Parathyroid adenoma (tissue), 2 donors: Measurements from ENCODE around the gene PPP1R1A.

ENCODE experiments used
- H2AFZ ChIP-seq: fragments of 300-600 bp; sonication (generic); one replicate; pipeline ENCODE4 v1.7.0; 2017; ENCODE audit warnings: antibody characterized with exemption, mild to moderate bottlenecking
- H3K27ac ChIP-seq: fragments of 300-600 bp; sonication (generic); one replicate; pipeline ENCODE4 v1.7.0; 2017
- H3K27me3 ChIP-seq: fragments of 300-600 bp; sonication (generic); one replicate; pipeline ENCODE4 v1.7.0; 2017; ENCODE audit warnings: low read length; ENCODE audit not compliant: control insufficient read depth, insufficient read depth
- H3K36me3 ChIP-seq: fragments of 300-600 bp; sonication (generic); one replicate; pipeline ENCODE4 v1.7.0; 2017; ENCODE audit warnings: low read length; ENCODE audit not compliant: control insufficient read depth, insufficient read depth
- H3K4me1 ChIP-seq: fragments of 300-600 bp; sonication (generic); one replicate; pipeline ENCODE4 v1.7.0; 2017; ENCODE audit warnings: control low read depth
- H3K4me2 ChIP-seq: fragments of 300-600 bp; sonication (generic); one replicate; pipeline ENCODE4 v1.7.0; 2017; ENCODE audit warnings: low read length
- H3K4me3 ChIP-seq: fragments of 300-600 bp; sonication (generic); one replicate; pipeline ENCODE4 v1.7.0; 2017; ENCODE audit warnings: low read depth, low read length
- H3K79me2 ChIP-seq: fragments of 300-600 bp; sonication (generic); one replicate; pipeline ENCODE4 v1.7.0; 2017; ENCODE audit warnings: control low read depth
- H3K9ac ChIP-seq: fragments of 300-600 bp; sonication (generic); one replicate; pipeline ENCODE4 v1.7.0; 2017; ENCODE audit warnings: mild to moderate bottlenecking
- H3K9me3 ChIP-seq: fragments of 300-600 bp; sonication (generic); one replicate; pipeline ENCODE4 v1.7.0; 2017; ENCODE audit warnings: low read length; ENCODE audit not compliant: control insufficient read depth
- TF ChIP-seq, protein P1 (sequence below): fragments of 300-600 bp; sonication (generic); IDR thresholded peaks from one replicate; pipeline ENCODE4 v1.7.0; 2017; ENCODE audit warnings: antibody characterized with exemption, mild to moderate bottlenecking
- donor health status: primary hyperparathyroidism.

Gene PPP1R1A

DNA sequence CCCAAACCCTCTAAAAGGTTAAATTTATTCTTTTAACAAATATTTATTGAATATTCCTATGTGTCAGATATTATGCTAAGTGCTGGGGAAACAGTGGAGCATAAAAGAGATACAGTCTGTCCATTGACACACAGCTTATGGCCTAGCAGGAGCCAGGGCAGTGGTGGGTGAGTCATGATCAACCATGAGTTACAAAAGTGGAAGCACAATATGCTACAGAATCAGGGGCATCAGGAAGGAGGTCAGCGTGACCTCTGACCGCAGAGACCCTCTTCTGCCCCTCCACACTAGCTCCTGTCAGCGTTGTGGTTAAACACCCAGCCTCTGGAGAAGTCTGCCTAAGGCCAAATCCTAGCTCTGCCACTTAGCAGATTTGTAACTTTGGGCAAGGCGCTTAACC is 4.7 kb upstream of the PPP1R1A start:
- Histone ChIP-seq H3K9me3 (no peaks in the 10 kb centered on the region), H3K36me3 (no peaks in the 10 kb centered on the region), H3K79me2 (no peaks in the 10 kb centered on the region), H3K4me3 (no peak overlapping the region), H3K27ac (no peak overlapping the region), H2AFZ (no peak overlapping the region), H3K27me3 (no peaks in the 10 kb centered on the region), H3K4me2 (no peak overlapping the region), H3K9ac (no peak overlapping the region), H3K4me1 (peaks cover 39% of the 10 kb centered on the region)
- TF ChIP-seq, protein P1, sequence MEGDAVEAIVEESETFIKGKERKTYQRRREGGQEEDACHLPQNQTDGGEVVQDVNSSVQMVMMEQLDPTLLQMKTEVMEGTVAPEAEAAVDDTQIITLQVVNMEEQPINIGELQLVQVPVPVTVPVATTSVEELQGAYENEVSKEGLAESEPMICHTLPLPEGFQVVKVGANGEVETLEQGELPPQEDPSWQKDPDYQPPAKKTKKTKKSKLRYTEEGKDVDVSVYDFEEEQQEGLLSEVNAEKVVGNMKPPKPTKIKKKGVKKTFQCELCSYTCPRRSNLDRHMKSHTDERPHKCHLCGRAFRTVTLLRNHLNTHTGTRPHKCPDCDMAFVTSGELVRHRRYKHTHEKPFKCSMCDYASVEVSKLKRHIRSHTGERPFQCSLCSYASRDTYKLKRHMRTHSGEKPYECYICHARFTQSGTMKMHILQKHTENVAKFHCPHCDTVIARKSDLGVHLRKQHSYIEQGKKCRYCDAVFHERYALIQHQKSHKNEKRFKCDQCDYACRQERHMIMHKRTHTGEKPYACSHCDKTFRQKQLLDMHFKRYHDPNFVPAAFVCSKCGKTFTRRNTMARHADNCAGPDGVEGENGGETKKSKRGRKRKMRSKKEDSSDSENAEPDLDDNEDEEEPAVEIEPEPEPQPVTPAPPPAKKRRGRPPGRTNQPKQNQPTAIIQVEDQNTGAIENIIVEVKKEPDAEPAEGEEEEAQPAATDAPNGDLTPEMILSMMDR, result no peak

DNA sequence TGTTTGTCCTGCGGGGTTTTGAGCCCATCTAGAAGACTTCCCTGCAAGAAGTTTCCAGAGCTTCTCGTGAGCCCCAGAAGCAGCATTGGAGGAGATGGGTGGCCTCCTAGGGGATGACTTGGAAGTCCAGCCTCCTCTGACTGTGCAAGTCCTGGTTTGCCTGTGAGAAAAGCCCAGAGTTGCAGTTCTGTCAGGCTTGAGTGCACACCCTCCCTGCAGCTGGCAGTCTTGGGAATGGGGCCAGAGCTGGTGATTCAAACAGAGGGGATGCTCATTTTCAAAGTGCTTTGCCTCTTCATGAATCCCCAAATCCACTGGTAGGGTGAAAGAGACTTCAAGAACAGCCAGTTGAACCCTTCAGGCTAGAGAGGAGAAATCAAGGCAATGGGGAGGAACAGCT is 3.9 kb upstream of the PPP1R1A start:
- no peak overlapping the region for H3K4me2 ChIP-seq
- H3K36me3 ChIP-seq, result no peaks in the 10 kb centered on the region
- H3K4me3 ChIP-seq, result no peak overlapping the region
- H3K4me1 ChIP-seq, result peaks cover 47% of the 10 kb centered on the region
- no peak overlapping the region for H2AFZ ChIP-seq
- H3K79me2 ChIP-seq, result no peaks in the 10 kb centered on the region
- no peaks in the 10 kb centered on the region for H3K27me3 ChIP-seq
- H3K9ac ChIP-seq, result no peak overlapping the region
- H3K9me3 ChIP-seq, result no peaks in the 10 kb centered on the region
- no peak overlapping the region for H3K27ac ChIP-seq
- TF ChIP-seq, protein P1, result no peak

DNA sequence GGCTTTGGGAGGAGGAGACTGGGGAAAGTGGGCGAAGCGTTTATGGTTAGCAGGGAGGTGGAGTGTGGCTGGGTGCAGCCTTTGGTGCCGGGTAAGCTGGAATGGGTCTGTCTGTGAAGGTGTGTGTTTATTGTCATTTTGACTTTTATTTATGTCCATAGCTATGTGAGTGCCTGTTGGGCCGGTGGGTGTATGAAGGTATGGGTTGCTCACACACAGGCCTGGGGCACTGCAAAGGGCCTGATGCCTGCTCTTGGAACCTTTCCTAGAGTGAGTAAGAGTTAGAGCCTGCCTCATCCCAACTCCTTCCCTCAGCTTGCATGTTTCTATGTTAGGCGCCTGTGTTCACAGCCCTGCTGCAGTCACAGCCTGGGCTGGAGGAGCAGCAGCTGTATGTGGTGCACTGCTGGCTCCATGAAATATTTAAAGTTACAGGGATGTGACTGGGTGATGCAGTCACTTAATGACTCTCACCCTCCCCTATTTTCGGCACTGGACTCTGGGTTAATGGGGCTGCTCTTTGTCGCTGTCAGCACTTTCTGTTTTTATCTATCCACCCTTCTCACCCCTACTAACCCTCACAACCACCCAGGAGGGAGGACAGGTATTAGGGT is 2.6 kb upstream of the PPP1R1A start:
- Histone ChIP-seq H2AFZ (peak overlapping the region; percentile 51), H3K27ac (no peak overlapping the region), H3K27me3 (no peaks in the 10 kb centered on the region), H3K4me2 (no peak overlapping the region), H3K4me1 (peaks cover 50% of the 10 kb centered on the region), H3K9me3 (no peaks in the 10 kb centered on the region), H3K4me3 (no peak overlapping the region), H3K36me3 (no peaks in the 10 kb centered on the region), H3K79me2 (no peaks in the 10 kb centered on the region), H3K9ac (no peak overlapping the region)
- TF ChIP-seq, protein P1, result no peak

DNA sequence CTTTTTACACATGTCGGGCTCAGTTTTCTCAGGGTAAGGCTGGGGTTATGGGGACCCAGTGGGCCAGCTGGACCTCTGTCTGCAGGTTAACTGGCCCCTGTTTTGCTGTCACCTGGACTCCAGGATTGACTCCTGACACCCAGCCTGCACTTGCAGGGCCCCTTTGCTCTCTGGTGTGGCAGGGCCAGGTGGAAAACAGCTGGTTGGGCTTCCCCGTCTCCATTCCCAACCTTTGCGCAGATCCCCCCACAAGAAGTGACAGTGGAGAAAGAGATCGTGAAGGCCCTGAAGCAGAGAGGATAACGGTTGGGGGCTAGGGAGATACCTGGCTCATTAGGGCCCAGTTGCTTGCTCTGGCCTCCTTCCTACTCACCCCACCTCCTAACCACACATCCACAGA is 1.5 kb upstream of the PPP1R1A start:
- Histone ChIP-seq H3K4me1 (peaks cover 50% of the 10 kb centered on the region), H2AFZ (peak overlapping the region; percentile 54), H3K9me3 (no peaks in the 10 kb centered on the region), H3K9ac (no peak overlapping the region), H3K27me3 (no peaks in the 10 kb centered on the region), H3K36me3 (no peaks in the 10 kb centered on the region), H3K27ac (no peak overlapping the region), H3K79me2 (no peaks in the 10 kb centered on the region), H3K4me3 (no peak overlapping the region), H3K4me2 (no peak overlapping the region)
- TF ChIP-seq, protein P1, result no peak

DNA sequence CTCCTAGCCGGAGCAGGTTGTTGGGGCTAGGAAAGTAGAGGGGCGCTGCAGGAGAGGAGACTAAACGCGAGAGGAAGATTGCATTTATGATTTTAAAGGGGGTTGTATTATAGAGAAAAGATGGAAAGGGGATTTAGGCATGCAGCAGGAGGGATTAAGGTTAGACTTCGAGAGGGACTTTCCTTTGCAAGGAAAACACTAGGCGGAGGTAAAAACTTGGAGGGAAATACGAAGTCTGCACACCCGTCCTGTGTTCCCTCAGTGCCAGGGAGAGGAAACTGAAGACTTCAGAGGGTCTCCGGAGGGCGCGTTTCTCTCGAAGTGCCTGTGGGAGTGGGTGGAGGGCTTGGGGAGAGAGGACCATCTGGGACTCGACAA is 420 bp upstream of the PPP1R1A start:
- Histone ChIP-seq H3K4me1 (peaks cover 50% of the 10 kb centered on the region), H3K4me3 (no peak overlapping the region), H2AFZ (peak overlapping the region; percentile 53), H3K79me2 (no peaks in the 10 kb centered on the region), H3K27me3 (no peaks in the 10 kb centered on the region), H3K36me3 (no peaks in the 10 kb centered on the region), H3K9me3 (no peaks in the 10 kb centered on the region), H3K27ac (no peak overlapping the region), H3K9ac (no peak overlapping the region), H3K4me2 (peak overlapping the region; percentile 76)
- TF ChIP-seq, protein P1, result no peak
